Stimulated activated CD8-positive, alpha-beta memory T cell treated with anti-CD3 and anti-CD28 coated beads, Interleukin-7, amount 100 ng/mL, for 1 hour (primary cell): ENCODE measurements around the gene DLG3.

Source experiments
- DNase-seq, 2 donors: peaks; one replicate each; pipeline ENCODE4 v3.0.0-alpha.2; 2020; ENCODE audit warnings: low read depth in 2 of 2

The DLG3 gene

GRCh38 chrX:70437921-70438665 lies 6.5 kb upstream of the DLG3 start:
- no peak for DNase-seq

DNA sequence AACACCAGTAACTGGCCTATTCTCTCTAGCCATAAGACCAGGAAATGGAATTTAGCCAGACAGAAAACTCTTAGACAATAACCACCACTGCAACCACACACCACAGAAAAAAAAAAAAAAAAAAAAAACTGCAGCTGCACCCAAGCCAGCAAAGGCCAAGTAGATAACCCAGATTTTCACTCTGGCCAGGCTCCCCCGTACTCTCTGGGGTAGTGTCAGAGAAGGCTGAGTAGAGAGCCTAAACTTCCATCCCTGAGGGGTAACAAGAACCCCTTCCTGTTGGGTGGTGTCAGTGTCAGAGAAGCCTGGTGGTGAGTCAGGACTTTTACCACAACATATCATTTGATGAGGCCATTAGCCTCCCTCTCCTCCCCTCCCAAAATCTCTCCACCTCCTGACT lies 5.6 kb upstream of the DLG3 start:
- no peak for DNase-seq

- no peak for DNase-seq
Measured at GRCh38 chrX:70442224-70442623, 2.4 kb upstream of the DLG3 start.

DNA sequence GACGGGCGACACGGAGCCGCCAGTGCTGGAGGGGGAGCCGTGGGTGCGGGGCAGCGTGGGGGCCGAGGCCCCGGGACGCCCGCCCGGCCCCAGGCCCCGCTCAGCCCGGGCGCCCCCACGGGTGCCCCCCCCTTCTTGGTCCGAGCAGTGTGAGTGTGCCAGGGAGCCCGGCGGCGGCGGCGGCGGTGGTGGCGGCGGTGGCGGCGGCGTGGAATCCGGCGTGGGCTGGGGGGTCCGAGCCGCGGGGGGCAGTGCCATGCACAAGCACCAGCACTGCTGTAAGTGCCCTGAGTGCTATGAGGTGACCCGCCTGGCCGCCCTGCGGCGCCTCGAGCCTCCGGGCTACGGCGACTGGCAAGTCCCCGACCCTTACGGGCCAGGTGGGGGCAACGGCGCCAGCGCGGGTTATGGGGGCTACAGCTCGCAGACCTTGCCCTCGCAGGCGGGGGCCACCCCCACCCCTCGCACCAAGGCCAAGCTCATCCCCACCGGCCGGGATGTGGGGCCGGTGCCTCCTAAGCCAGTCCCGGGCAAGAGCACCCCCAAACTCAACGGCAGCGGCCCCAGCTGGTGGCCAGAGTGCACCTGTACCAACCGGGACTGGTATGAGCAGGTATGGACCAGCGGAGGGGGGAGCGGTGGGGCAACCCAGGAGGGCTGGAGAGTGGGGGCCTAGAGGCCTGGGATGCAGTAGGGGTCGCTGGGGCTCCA lies 466 bp downstream of the DLG3 start:
- DNase-seq = no peak

- no peak for DNase-seq
Measured at GRCh38 chrX:70445951-70446350, 1.3 kb downstream of the DLG3 start.

- DNase-seq = no peak
Measured at GRCh38 chrX:70446380-70447350, 2.0 kb downstream of the DLG3 start.

DNA sequence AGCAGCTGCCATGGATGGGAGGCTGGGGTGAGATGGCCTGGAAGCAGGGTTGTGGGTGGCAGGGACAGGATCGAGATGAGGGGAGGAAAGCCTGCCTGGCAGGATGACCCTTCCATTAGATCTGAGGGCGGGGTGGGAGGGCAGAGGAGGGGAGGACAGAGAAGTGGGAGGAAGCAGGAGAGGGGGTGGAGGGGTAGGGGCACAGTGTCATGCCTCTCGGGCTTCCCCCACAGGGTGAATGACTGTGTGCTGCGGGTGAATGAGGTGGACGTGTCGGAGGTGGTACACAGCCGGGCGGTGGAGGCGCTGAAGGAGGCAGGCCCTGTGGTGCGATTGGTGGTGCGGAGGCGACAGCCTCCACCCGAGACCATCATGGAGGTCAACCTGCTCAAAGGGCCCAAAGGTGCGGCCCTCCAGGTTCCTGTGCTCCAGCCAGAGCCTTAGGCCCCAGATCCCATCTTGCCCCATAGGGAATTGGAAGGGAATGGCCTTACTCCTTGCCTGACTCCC lies 4.9 kb downstream of the DLG3 start:
- DNase-seq = no peak

DNA sequence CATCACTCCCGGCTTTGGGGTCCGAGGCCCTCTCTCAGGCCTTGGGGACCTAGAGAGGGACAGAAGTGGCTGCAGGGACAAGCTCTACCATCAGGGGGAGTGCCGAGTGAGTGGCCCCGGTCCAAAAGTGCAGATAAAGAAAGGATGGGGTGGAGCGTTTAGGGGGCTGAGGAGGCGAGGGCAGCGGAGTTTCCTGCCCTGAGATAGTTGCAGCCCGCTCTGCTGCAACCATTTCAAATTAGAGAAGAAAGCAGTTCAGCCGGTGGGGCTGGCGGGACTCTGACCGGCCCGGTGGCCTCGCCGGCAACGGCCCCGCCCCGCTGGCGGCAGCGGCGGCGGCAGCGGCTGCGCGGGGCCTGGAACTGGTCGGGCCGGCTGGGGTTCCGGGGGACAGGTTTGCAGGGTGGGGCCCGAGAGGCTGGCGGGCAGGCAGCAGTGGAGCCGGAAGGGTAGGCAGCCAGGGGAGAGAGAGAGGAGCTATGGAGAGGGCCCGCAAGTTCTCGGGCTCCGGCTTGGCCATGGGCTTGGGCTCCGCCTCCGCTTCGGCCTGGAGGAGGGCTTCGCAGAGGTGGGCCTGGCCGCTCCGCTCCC lies 7.6 kb downstream of the DLG3 start:
- DNase-seq = peak in 1 of 2 donors; percentile 28

DNA sequence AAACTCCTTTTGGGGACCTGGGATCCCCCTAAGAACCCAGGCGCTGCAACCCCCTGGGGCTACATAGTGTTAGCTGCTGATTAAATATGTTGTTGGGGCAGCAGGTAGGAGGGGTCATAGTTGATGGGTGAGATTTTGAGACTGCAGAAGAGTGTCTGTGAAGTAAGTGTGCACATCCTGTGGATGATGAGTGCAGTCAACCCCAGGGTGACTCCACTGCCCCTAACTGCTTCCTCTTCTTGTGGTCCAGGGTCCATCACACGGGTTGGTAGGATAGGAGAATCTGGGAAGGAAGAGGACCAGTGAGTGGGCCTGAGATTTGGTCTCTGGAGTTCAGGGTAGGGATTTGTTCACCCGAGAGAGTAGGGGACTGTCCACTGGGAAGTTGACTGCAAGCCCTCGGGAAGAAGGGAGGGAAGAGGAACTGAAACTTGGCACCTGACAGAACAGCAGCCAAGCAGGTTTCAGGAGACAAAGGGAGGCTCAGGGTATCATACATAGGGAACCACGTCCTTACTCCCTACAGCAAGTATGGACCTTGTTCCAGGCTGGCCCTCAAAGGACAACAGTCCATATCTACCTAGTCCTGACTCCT lies 8.5 kb downstream of the DLG3 start:
- no peak for DNase-seq

DNA sequence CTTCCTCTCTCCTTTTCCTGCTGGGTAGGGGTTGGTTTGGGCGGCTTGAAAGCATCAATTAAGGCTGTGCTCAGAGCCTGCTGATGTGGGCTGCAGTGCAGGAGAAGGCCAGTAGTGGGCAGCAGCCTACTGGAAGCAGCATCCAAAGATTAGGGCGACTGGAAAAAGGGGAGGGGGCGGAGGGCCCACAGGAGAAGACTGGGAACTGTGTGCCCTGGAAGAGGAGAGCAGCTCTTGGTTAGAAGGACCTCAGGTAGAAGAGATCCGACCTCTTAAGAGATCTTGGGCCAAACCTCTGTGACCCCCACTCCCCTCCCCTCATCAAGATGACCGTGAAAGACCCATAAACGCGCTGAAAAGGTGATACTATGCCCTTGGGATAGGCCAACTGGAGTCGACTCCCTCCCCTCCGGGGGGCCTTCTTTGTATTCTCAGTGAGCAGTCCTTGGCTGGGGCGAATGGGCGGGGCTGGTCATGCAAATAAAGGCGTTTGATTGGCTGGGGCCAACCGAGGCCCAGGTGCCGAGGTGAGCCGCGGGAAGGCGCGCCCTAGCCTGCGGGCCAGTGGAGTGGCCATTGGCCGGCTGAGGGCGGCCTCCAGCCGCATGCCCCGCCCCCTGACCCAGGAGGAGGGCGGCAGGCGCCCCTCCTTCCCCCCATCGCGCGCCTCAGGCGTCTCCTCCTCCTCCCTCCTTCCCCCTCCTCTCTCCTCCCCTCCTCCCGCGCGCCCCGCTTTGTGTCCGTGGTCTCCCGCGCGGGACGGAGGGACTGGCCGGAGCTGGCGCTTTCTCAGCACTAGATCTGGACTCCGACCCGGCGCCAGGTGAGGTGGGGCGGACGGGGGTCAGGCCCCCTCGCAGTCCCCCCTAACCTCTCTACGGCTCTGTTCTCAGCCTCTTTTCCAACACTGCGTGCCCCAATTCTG lies 10.1 kb downstream of the DLG3 start:
- peak in 1 of 2 donors; percentile 32 for DNase-seq

- no peak for DNase-seq
Measured at GRCh38 chrX:70455366-70456202, 10.9 kb downstream of the DLG3 start.

- no peak for DNase-seq
Measured at GRCh38 chrX:70456256-70456655, 11.6 kb downstream of the DLG3 start.

DNA sequence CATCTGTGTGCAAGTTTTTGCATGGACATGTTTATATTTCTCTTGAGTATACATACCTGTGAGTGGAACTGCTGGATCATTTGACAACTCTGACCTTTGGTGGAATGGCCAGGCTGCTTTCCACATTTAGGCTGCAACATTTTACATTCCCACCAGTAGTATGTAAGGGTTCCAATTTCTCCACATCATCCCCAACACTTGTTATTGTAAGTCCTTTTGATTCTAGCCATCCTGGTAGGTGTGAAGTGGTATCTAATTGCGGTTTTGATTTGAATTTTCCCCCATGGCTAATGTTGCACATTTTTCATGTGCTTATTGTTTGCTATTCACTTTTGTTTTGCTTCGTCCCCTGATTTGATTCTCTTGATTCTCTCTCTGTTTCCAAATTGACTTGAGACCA lies 16.4 kb downstream of the DLG3 start:
- DNase-seq = no peak

- no peak for DNase-seq
Measured at GRCh38 chrX:70464051-70464450, 19.4 kb downstream of the DLG3 start.

- no peak for DNase-seq
Measured at GRCh38 chrX:70466968-70467367, 22.3 kb downstream of the DLG3 start.

DNA sequence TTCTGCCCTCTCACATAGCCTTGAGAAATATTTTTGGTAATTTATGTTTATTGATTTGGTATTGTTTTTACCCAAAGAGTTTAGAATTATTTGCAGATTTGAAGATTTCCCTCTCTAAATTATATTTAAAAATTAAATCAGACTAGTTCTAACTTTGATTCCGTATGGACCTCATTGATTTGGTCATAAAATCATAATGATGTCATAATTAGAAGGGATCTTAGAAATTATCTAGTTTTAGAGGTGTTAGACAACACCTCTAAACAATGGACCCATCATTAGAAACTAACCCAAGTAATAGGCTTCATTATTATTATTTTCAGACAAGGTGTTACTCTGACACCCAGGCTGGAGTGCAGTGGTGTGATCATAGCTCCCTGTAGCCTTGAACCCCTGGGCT lies 24.1 kb downstream of the DLG3 start:
- no peak for DNase-seq

GRCh38 chrX:70470850-70471289 lies 26.2 kb downstream of the DLG3 start:
- DNase-seq = no peak

- DNase-seq = no peak
Measured at GRCh38 chrX:70476166-70476933, 31.7 kb downstream of the DLG3 start.
